DMS53 (cell line): ENCODE data around the gene HOXB13.
"Not testable (repeated sequence)": the region's sequence is repeated elsewhere in the genome, so short reads cannot be mapped to it uniquely, and the experiment has no call there.

Experiments
- DNase-seq: peaks from one replicate; lab custom pipeline; 2025; lab: John Stamatoyannopoulos, UW

The HOXB13 gene

GRCh38 chr17:48726114-48726915, 2.2 kb downstream of the HOXB13 start:
- no peak for DNase-seq

GRCh38 chr17:48725288-48726064, 3.1 kb downstream of the HOXB13 start:
- DNase-seq: no peak

GRCh38 chr17:48725004-48725287, 3.6 kb downstream of the HOXB13 start:
- DNase-seq: no peak

GRCh38 chr17:48724251-48725003, 4.1 kb downstream of the HOXB13 start:
- peak; percentile 78 for DNase-seq

- DNase-seq: no peak
Observed at GRCh38 chr17:48723423-48724250, 4.9 kb downstream of the HOXB13 start.

GRCh38 chr17:48722915-48723422, 5.6 kb downstream of the HOXB13 start, which contains the start of gene PRAC2:
PRAC2 (plus strand) TSS chr17:48723185; CDS start chr17:48724411, 1,226 bp downstream.
- no peak for DNase-seq

GRCh38 chr17:48722201-48722907, 6.2 kb downstream of the HOXB13 start, which contains the start of gene PRAC1:
PRAC1 (minus strand) TSS chr17:48722518; CDS start chr17:48722392, 126 bp downstream.
- no peak for DNase-seq

- no peak for DNase-seq
Observed at GRCh38 chr17:48721009-48721402, 7.5 kb downstream of the HOXB13 start.

- DNase-seq: no peak
Observed at GRCh38 chr17:48720266-48721008, 8.1 kb downstream of the HOXB13 start.

GRCh38 chr17:48719642-48720265, 8.8 kb downstream of the HOXB13 start:
- no peak for DNase-seq

GRCh38 chr17:48718761-48719641, 9.5 kb downstream of the HOXB13 start:
- no peak for DNase-seq

GRCh38 chr17:48718227-48718760, 10.3 kb downstream of the HOXB13 start:
- DNase-seq: no peak

GRCh38 chr17:48717367-48718226, 11.0 kb downstream of the HOXB13 start:
- no peak for DNase-seq

GRCh38 chr17:48716549-48716948, 12.0 kb downstream of the HOXB13 start:
- not testable (repeated sequence) for DNase-seq

- DNase-seq: no peak
Observed at GRCh38 chr17:48715496-48716399, 12.8 kb downstream of the HOXB13 start.

GRCh38 chr17:48711128-48711527, 17.4 kb downstream of the HOXB13 start:
- DNase-seq: no peak
